HepG2 (cell line): ENCODE data around the gene RASA2. TPM values are rescaled to one million over a fixed set of nuclear protein-coding genes. Genes with fewer than 3 reads are reported as not detected.
"Not testable (repeated sequence)": the region's sequence is repeated elsewhere in the genome, so short reads cannot be mapped to it uniquely, and the experiment has no call there.

ENCODE experiments used
- ATAC-seq: fragments of 200-7000 bp; cut with Tn5 transposase; 3 replicates; pipeline ENCODE4 v1.9.1; 2020; ENCODE audit warnings: mild to moderate bottlenecking, moderate library complexity
- BruUV-seq: library from RNA; stranded (reverse); fragments of 400-500 nt; replicated peaks from 2 replicates; lab custom pipeline; 2021; lab: Mats Ljungman, UMichigan
- CTCF ChIA-PET: fragments of 300-600 bp; formaldehyde crosslinking; extraction: SDS; loops from one replicate; lab custom pipeline; 2021; ENCODE audit warnings: low total read pairs, inconsistent platforms, low intra/inter-chr PET ratio; lab: Yijun Ruan, JAX
- POLR2A ChIA-PET: fragments of 350-600 bp; sonication (Branson Sonifier 250); formaldehyde crosslinking; loops from one replicate; lab custom pipeline; 2020; ENCODE audit warnings: antibody characterized with exemption, inconsistent platforms; lab: Yijun Ruan, JAX
- DNase-seq: peaks from one replicate; pipeline ENCODE4 v3.0.0-alpha.2; 2015; ENCODE audit warnings: low spot score
- FAIRE-seq: peaks from 3 replicates; lab custom pipeline; 2011; peaks lifted over from hg19 to GRCh38; lab: Jason Lieb, UNC
- H2AFZ ChIP-seq: one replicate; pipeline ENCODE4 v1.6.1; 2011; ENCODE audit warnings: low read length, inconsistent platforms
- H3K27ac ChIP-seq: fragments of 300-600 bp; 3 replicates; pipeline ENCODE4 v1.8.0; 2011; ENCODE audit warnings: mixed run types, mild to moderate bottlenecking, mixed read lengths, low read length, inconsistent platforms; ENCODE audit not compliant: insufficient read depth; ENCODE audit errors: extremely low read length
- H3K27me3 ChIP-seq, 2 experiments: fragments of 200-600 bp in 1 of 2; 2 replicates in 1 of 2; 3 replicates in 1 of 2; pipeline versions ENCODE4 v1.6.0 to v1.8.0; 2011; ENCODE audit warnings: low read length in 2 of 2, mild to moderate bottlenecking in 2 of 2, moderate library complexity in 2 of 2, inconsistent platforms in 1 of 2; ENCODE audit not compliant: insufficient read depth in 2 of 2, control insufficient read depth in 1 of 2
- H3K36me3 ChIP-seq, 2 experiments: fragments of 200-600 bp in 1 of 2; replicated peaks in 1 of 2; 2 replicates in 1 of 2; 3 replicates in 1 of 2; pipeline versions ENCODE4 v1.5.1 to v1.8.0; 2011; ENCODE audit warnings: low read length in 2 of 2, inconsistent platforms in 1 of 2; ENCODE audit not compliant: insufficient read depth in 2 of 2, control insufficient read depth in 1 of 2
- H3K4me1 ChIP-seq: 2 replicates; pipeline ENCODE4 v1.5.1; 2012; ENCODE audit warnings: low read length, inconsistent platforms; ENCODE audit not compliant: insufficient read depth
- H3K4me2 ChIP-seq: 2 replicates; pipeline ENCODE4 v1.6.0; 2011; ENCODE audit warnings: low read depth, low read length, inconsistent platforms
- H3K4me3 ChIP-seq, 3 experiments: fragments of 200-600 bp in 1 of 3; sonication (generic), shearing (Covaris generic) in 1 of 3; replicated peaks in 1 of 3; 2 replicates each; pipeline ENCODE4 v1.5.1; 2011 to 2016; ENCODE audit warnings: low read length in 3 of 3, inconsistent platforms in 2 of 3, low read depth in 2 of 3, mild to moderate bottlenecking in 2 of 3, control low read depth in 1 of 3, mixed read lengths in 1 of 3; ENCODE audit not compliant: insufficient read depth in 1 of 3
- H3K79me2 ChIP-seq: one replicate; pipeline ENCODE4 v1.6.1; 2011; ENCODE audit warnings: low read length, inconsistent platforms; ENCODE audit not compliant: insufficient read depth
- H3K9ac ChIP-seq: 2 replicates; pipeline ENCODE4 v1.6.0; 2011; ENCODE audit warnings: mild to moderate bottlenecking, low read depth, low read length, inconsistent platforms; ENCODE audit not compliant: insufficient read depth
- H3K9me3 ChIP-seq: 2 replicates; pipeline ENCODE4 v1.5.1; 2012; ENCODE audit warnings: mild to moderate bottlenecking, low read length
- H4K20me1 ChIP-seq: 2 replicates; pipeline ENCODE4 v1.6.0; 2011; ENCODE audit warnings: inconsistent platforms, mild to moderate bottlenecking, low read length, moderate library complexity; ENCODE audit not compliant: insufficient read depth
- CBX1 ChIP-seq: IDR thresholded peaks from one replicate; pipeline ENCODE4 v1.6.1; 2016; ENCODE audit warnings: antibody characterized with exemption, low read depth
- CENPT ChIP-seq: sonication (generic); formaldehyde crosslinking; IDR thresholded peaks from 2 replicates; pipeline ENCODE4 v1.8.0; 2022; ENCODE audit warnings: low read depth, mild to moderate bottlenecking, moderate library complexity, missing genetic modification reagents
- FOSL2 ChIP-seq: sonication (generic); formaldehyde crosslinking; IDR thresholded peaks from 2 replicates; pipeline ENCODE4 v1.4.0; 2020; ENCODE audit warnings: missing genetic modification reagents
- FOXO4 ChIP-seq: sonication (generic); formaldehyde crosslinking; conservative IDR thresholded peaks from 2 replicates; pipeline ENCODE4 v1.8.1; 2023; ENCODE audit warnings: missing genetic modification reagents
- HNF4A ChIP-seq: sonication (generic); formaldehyde crosslinking; IDR thresholded peaks from 2 replicates; pipeline ENCODE4 v1.4.0; 2020; ENCODE audit warnings: missing genetic modification reagents
- RBAK ChIP-seq: sonication (generic); formaldehyde crosslinking; IDR thresholded peaks from 2 replicates; pipeline ENCODE4 v1.5.1; 2020; ENCODE audit warnings: mild to moderate bottlenecking, missing genetic modification reagents
- SIX4 ChIP-seq: sonication (generic); formaldehyde crosslinking; IDR thresholded peaks from 2 replicates; pipeline ENCODE4 v1.4.0; 2020; ENCODE audit warnings: missing genetic modification reagents
- SMAD9 ChIP-seq: sonication (generic); formaldehyde crosslinking; IDR thresholded peaks from 2 replicates; pipeline ENCODE4 v1.5.1; 2020; ENCODE audit warnings: mild to moderate bottlenecking, missing genetic modification reagents
- ZKSCAN5 ChIP-seq: sonication (generic); formaldehyde crosslinking; IDR thresholded peaks from 2 replicates; pipeline ENCODE4 v1.5.1; 2020; ENCODE audit warnings: mild to moderate bottlenecking, missing genetic modification reagents
- ZNF317 ChIP-seq: sonication (generic); formaldehyde crosslinking; IDR thresholded peaks from 2 replicates; pipeline ENCODE4 v1.5.0; 2020; ENCODE audit warnings: mild to moderate bottlenecking, missing genetic modification reagents
- ZNF343 ChIP-seq: sonication (generic); formaldehyde crosslinking; IDR thresholded peaks from 2 replicates; pipeline ENCODE4 v1.4.0; 2020; ENCODE audit warnings: mild to moderate bottlenecking, missing genetic modification reagents
- WGBS: methylation state at CpG from one replicate; pipeline ENCODE4 v1.1.6; 2017; ENCODE audit warnings: low lambda C conversion rate; 5-methylcytosine and 5-hydroxymethylcytosine counted together
- in situ Hi-C: cut with HindIII; loops from 2 replicates; pipeline ENCODE4 v1.10.0; 2017; ENCODE audit warnings: low pct_unique_long_range_greater_than_20kb; ENCODE audit not compliant: extremely low pct_ligation_motif_present
- intact Hi-C: fragments of 100-400 bp; cut with micrococcal nuclease; formaldehyde crosslinking; loops from one replicate; pipeline ENCODE4 v1.10.0; 2022; ENCODE audit not compliant: unreplicated experiment
- polyA plus RNA-seq, 8 experiments: library from polyadenylated mRNA; depleted of rRNA in 3 of 8; stranded (reverse) in 7 of 8; unstranded in 1 of 8; fragments of >200 nt; fragmentation: Illumina TruSeq in 4 of 8; extraction: Trizol in 4 of 8; gene quantifications; 2 replicates each; pipeline versions ENCODE4 v1.2.1 to v1.2.3, GENCODE V29; 2011 to 2016; ENCODE audit warnings: low read depth in 4 of 8, missing spikeins in 1 of 8, mixed read lengths in 1 of 8; ENCODE audit not compliant: insufficient read depth in 1 of 8
- total RNA-seq, 5 experiments: library from RNA; depleted of rRNA; stranded (reverse); fragments of >200 nt; fragmentation: Illumina TruSeq; extraction: Trizol; gene quantifications; 2 replicates each; pipeline ENCODE4 v1.2.3, GENCODE V29; 2016; ENCODE audit warnings: low read depth in 1 of 5

RASA2 gene
- total and polyA plus RNA-seq, 2 of the 13 experiments (the other 11 are each of a cell fraction or from before 2014, with no cell fraction given): 5.4 to 8.5 TPM

GRCh38 chr3:141477224-141477623, 9.6 kb upstream of the RASA2 start:
- 0 out of 5 replicates have a peak, but pooled peaks cover 0 to 9% of the 10 kb centered on the region in 2 experiments for H3K27me3 ChIP-seq
- H3K9ac ChIP-seq: no peak overlapping the region
- TF ChIP-seq CBX1: no peak
- peak; percentile 69 for TF ChIP-seq FOSL2 (CRISPR knock-in tag)
- no peaks in the 10 kb centered on the region for H3K36me3 ChIP-seq
- 3% methylated on average over 4 of the region's 4 CpGs for WGBS
- POLR2A ChIA-PET: no interaction called here
- no peak overlapping the region for H3K4me2 ChIP-seq
- H3K9me3 ChIP-seq: no peaks in the 10 kb centered on the region
- H3K79me2 ChIP-seq: no peaks in the 10 kb centered on the region
- BruUV-seq: no TSS peak
- no peak overlapping the region for H3K4me3 ChIP-seq
- FAIRE-seq (no peak), ATAC-seq (peak; percentile 61; the same call in 2 of the 3 replicates), DNase-seq (peak; percentile 20)
- no peak overlapping the region for H3K27ac ChIP-seq
- in situ Hi-C loops: no loop called here
- H2AFZ ChIP-seq: no peak overlapping the region
- CTCF ChIA-PET: no interaction called here
- intact Hi-C loops: no loop called here
- no peaks in the 10 kb centered on the region for H4K20me1 ChIP-seq
- peaks cover 5% of the 10 kb centered on the region for H3K4me1 ChIP-seq

DNA sequence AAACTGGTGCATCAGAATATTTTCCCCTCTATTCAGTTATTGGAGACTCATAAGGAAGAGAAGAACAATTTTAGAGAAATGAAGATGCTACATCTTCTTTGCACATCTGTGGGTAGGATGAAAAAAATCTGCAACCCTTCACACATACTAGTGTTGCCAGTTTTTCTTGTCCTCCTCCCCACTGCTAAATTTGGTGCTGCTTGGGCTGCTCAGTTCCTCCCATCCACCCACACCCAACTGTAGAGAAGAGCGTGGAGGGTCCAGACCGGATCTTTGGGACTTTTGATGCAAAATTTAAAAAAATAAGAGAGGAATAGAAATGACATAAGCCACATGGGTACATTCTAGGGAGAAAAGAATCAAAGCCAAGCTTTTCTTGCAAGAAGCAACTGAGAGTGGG, 8.7 kb upstream of the RASA2 start:
- Histone ChIP-seq H3K9ac (no peak overlapping the region), H3K36me3 (no peaks in the 10 kb centered on the region), H2AFZ (no peak overlapping the region), H3K9me3 (no peaks in the 10 kb centered on the region), H3K4me2 (no peak overlapping the region), H3K27ac (no peak overlapping the region), H3K79me2 (no peaks in the 10 kb centered on the region), H3K4me1 (peaks cover 14% of the 10 kb centered on the region), H3K4me3 (no peak overlapping the region), H3K27me3 (0 out of 5 replicates have a peak, but pooled peaks cover 0 to 9% of the 10 kb centered on the region in 2 experiments), H4K20me1 (no peaks in the 10 kb centered on the region)
- FAIRE-seq (no peak), DNase-seq (no peak), ATAC-seq (no peak)
- WGBS: 93% methylated on average over 2 of the region's 2 CpGs
- no TSS peak for BruUV-seq
- CTCF ChIA-PET: no interaction called here
- TF ChIP-seq FOXO4 (CRISPR knock-in tag) (no peak), SIX4 (CRISPR knock-in tag) (no peak), HNF4A (CRISPR knock-in tag) (no peak), ZNF317 (CRISPR knock-in tag) (no peak), RBAK (CRISPR knock-in tag) (no peak), SMAD9 (no peak), ZNF343 (CRISPR knock-in tag) (no peak), CENPT (no peak), ZKSCAN5 (CRISPR knock-in tag) (no peak)
- POLR2A ChIA-PET: no interaction called here
- intact Hi-C loops (no loop called here), in situ Hi-C loops (no loop called here)

- DNase-seq, intact Hi-C loops, H4K20me1 ChIP-seq, H3K4me3 ChIP-seq, in situ Hi-C loops, FAIRE-seq, H3K36me3 ChIP-seq, H3K9ac ChIP-seq, H3K79me2 ChIP-seq, POLR2A ChIA-PET, H3K27ac ChIP-seq, H3K4me2 ChIP-seq, H3K27me3 ChIP-seq, H3K9me3 ChIP-seq, CTCF ChIA-PET, H2AFZ ChIP-seq, ATAC-seq, BruUV-seq: not testable (repeated sequence)
- peaks cover 20% of the 10 kb centered on the region for H3K4me1 ChIP-seq
- WGBS: 0% methylated on average over 1 of the region's 1 CpG
Measured at GRCh38 chr3:141478840-141479239, 8.0 kb upstream of the RASA2 start.
